ENCODE results near the gene MUC3A. TPM values are rescaled to one million over a fixed set of nuclear protein-coding genes. Genes with fewer than 3 reads are reported as not detected.

Gene MUC3A
- 6.0 and 6.1 TPM in 2 replicates for polyA plus RNA-seq (2013)

- Histone ChIP-seq H3K14ac (ENCODE audit: low read length) (no peak within 1 kb of the TSS), H4K8ac (ENCODE audit: low read depth, low read length) (peak within 1 kb of the TSS; percentile 34), H3K23ac (ENCODE audit: low read length) (no peak within 1 kb of the TSS), H3K36me3 (ENCODE audit: control insufficient read depth in 1 of 2, insufficient read depth in 2 of 2, low read length in 2 of 2) (no peaks in the 10 kb centered on the region), H3K18ac (ENCODE audit: low read length) (no peak within 1 kb of the TSS), H4K91ac (ENCODE audit: low read depth, low read length) (no peak within 1 kb of the TSS), H3K79me1 (ENCODE audit: low read length) (no peaks in the 10 kb centered on the region), H3K9me3 (ENCODE audit: insufficient read depth, low read depth, low read length) (peaks cover 6% of the 10 kb centered on the region), H3K4me2 (ENCODE audit: low read length) (no peak within 1 kb of the TSS), H2BK5ac (ENCODE audit: low read depth, low read length, poor library complexity) (no peak within 1 kb of the TSS), H3K27ac (ENCODE audit: low read depth, low read length) (no peak within 1 kb of the TSS), H2BK120ac (ENCODE audit: insufficient read depth, low read length, poor library complexity) (no peak within 1 kb of the TSS), H2AK5ac (ENCODE audit: low read length) (no peak within 1 kb of the TSS), H3K4me3 (ENCODE audit: low read depth, low read length) (no peak within 1 kb of the TSS), H2AFZ (ENCODE audit: insufficient read depth, low read length, poor library complexity) (no peak within 1 kb of the TSS), H3K27me3 (ENCODE audit: insufficient read depth, low read length) (no peaks in the 10 kb centered on the region), H4K12ac (ENCODE audit: low read depth, low read length) (no peak within 1 kb of the TSS), H3K4ac (ENCODE audit: low read depth, low read length) (no peak within 1 kb of the TSS), H3K4me1 (ENCODE audit: control insufficient read depth in 1 of 2, insufficient read depth in 2 of 2, low read length in 2 of 2) (peaks cover 0 to 2% of the 10 kb centered on the region in 2 experiments), H2BK12ac (ENCODE audit: low read length) (no peak within 1 kb of the TSS), H3K9ac (ENCODE audit: low read length) (no peak within 1 kb of the TSS), H3K79me2 (ENCODE audit: control insufficient read depth, insufficient read depth, low read length, poor library complexity) (no peaks in the 10 kb centered on the region)
- no peak for DNase-seq
- no CpG with 5 or more reads among the region's 24 CpGs for WGBS (ENCODE audit: extremely low coverage, insufficient coverage, insufficient read length)
These were observed at the start of gene MUC3A for GRCh38 chr7:100949227-100949932. MUC3A (plus strand) TSS chr7:100949534; CDS start chr7:100949625, 91 bp downstream.

GRCh38 chr7:100900978-100901377, 48.4 kb upstream of the MUC3A start:
- Histone ChIP-seq H3K4me1 (ENCODE audit: control insufficient read depth in 1 of 2, insufficient read depth in 2 of 2, low read length in 2 of 2) (peaks cover 5 to 9% of the 10 kb centered on the region in 2 experiments), H2AK5ac (ENCODE audit: low read length) (no peak overlapping the region), H3K14ac (ENCODE audit: low read length) (no peak overlapping the region), H4K91ac (ENCODE audit: low read depth, low read length) (no peak overlapping the region), H2BK5ac (ENCODE audit: low read depth, low read length, poor library complexity) (no peak overlapping the region), H2AFZ (ENCODE audit: insufficient read depth, low read length, poor library complexity) (no peak overlapping the region), H3K79me1 (ENCODE audit: low read length) (no peaks in the 10 kb centered on the region), H2BK120ac (ENCODE audit: insufficient read depth, low read length, poor library complexity) (no peak overlapping the region), H4K8ac (ENCODE audit: low read depth, low read length) (no peak overlapping the region), H3K79me2 (ENCODE audit: control insufficient read depth, insufficient read depth, low read length, poor library complexity) (no peaks in the 10 kb centered on the region), H3K23ac (ENCODE audit: low read length) (no peak overlapping the region), H3K4me3 (ENCODE audit: low read depth, low read length) (no peak overlapping the region), H2BK12ac (ENCODE audit: low read length) (no peak overlapping the region), H3K18ac (ENCODE audit: low read length) (no peak overlapping the region), H3K27me3 (ENCODE audit: insufficient read depth, low read length) (peaks cover 8% of the 10 kb centered on the region), H4K12ac (ENCODE audit: low read depth, low read length) (no peak overlapping the region), H3K4me2 (ENCODE audit: low read length) (no peak overlapping the region), H3K27ac (ENCODE audit: low read depth, low read length) (no peak overlapping the region), H3K4ac (ENCODE audit: low read depth, low read length) (no peak overlapping the region), H3K9me3 (ENCODE audit: insufficient read depth, low read depth, low read length) (no peaks in the 10 kb centered on the region), H3K36me3 (ENCODE audit: control insufficient read depth in 1 of 2, insufficient read depth in 2 of 2, low read length in 2 of 2) (no peaks in the 10 kb centered on the region), H3K9ac (ENCODE audit: low read length) (no peak overlapping the region)
- no CpG with 5 or more reads among the region's 2 CpGs for WGBS (ENCODE audit: extremely low coverage, insufficient coverage, insufficient read length)
- no peak for DNase-seq

- no peaks in the 10 kb centered on the region for H3K27me3 ChIP-seq (ENCODE audit: insufficient read depth, low read length)
- no peaks in the 10 kb centered on the region for H3K79me2 ChIP-seq (ENCODE audit: control insufficient read depth, insufficient read depth, low read length, poor library complexity)
- no peaks in the 10 kb centered on the region for H3K4me1 ChIP-seq (ENCODE audit: control insufficient read depth in 1 of 2, insufficient read depth in 2 of 2, low read length in 2 of 2)
- H4K12ac ChIP-seq (ENCODE audit: low read depth, low read length): no peak overlapping the region
- no peak overlapping the region for H2AFZ ChIP-seq (ENCODE audit: insufficient read depth, low read length, poor library complexity)
- no peak overlapping the region for H2BK120ac ChIP-seq (ENCODE audit: insufficient read depth, low read length, poor library complexity)
- H4K8ac ChIP-seq (ENCODE audit: low read depth, low read length): no peak overlapping the region
- peaks cover 2% of the 10 kb centered on the region for H3K9me3 ChIP-seq (ENCODE audit: insufficient read depth, low read depth, low read length)
- H3K23ac ChIP-seq (ENCODE audit: low read length): no peak overlapping the region
- no CpG with 5 or more reads among the region's 5 CpGs for WGBS (ENCODE audit: extremely low coverage, insufficient coverage, insufficient read length)
- H3K27ac ChIP-seq (ENCODE audit: low read depth, low read length): no peak overlapping the region
- no peak overlapping the region for H3K14ac ChIP-seq (ENCODE audit: low read length)
- H3K79me1 ChIP-seq (ENCODE audit: low read length): no peaks in the 10 kb centered on the region
- H3K4ac ChIP-seq (ENCODE audit: low read depth, low read length): no peak overlapping the region
- H2AK5ac ChIP-seq (ENCODE audit: low read length): no peak overlapping the region
- H4K91ac ChIP-seq (ENCODE audit: low read depth, low read length): no peak overlapping the region
- no peak overlapping the region for H2BK12ac ChIP-seq (ENCODE audit: low read length)
- H3K36me3 ChIP-seq (ENCODE audit: control insufficient read depth in 1 of 2, insufficient read depth in 2 of 2, low read length in 2 of 2): no peaks in the 10 kb centered on the region
- H3K18ac ChIP-seq (ENCODE audit: low read length): no peak overlapping the region
- DNase-seq: peak in 1 of 2 donors; percentile 32
- H2BK5ac ChIP-seq (ENCODE audit: low read depth, low read length, poor library complexity): no peak overlapping the region
- no peak overlapping the region for H3K4me3 ChIP-seq (ENCODE audit: low read depth, low read length)
- no peak overlapping the region for H3K9ac ChIP-seq (ENCODE audit: low read length)
- H3K4me2 ChIP-seq (ENCODE audit: low read length): no peak overlapping the region
These were observed 47.4 kb upstream of the MUC3A start for GRCh38 chr7:100901921-100902332.

- Histone ChIP-seq H4K91ac (ENCODE audit: low read depth, low read length) (no peak overlapping the region), H2BK120ac (ENCODE audit: insufficient read depth, low read length, poor library complexity) (no peak overlapping the region), H3K27me3 (ENCODE audit: insufficient read depth, low read length) (no peaks in the 10 kb centered on the region), H3K4me1 (ENCODE audit: control insufficient read depth in 1 of 2, insufficient read depth in 2 of 2, low read length in 2 of 2) (no peaks in the 10 kb centered on the region), H3K4me2 (ENCODE audit: low read length) (no peak overlapping the region), H2BK12ac (ENCODE audit: low read length) (no peak overlapping the region), H4K12ac (ENCODE audit: low read depth, low read length) (no peak overlapping the region), H3K23ac (ENCODE audit: low read length) (no peak overlapping the region), H3K18ac (ENCODE audit: low read length) (no peak overlapping the region), H3K4ac (ENCODE audit: low read depth, low read length) (no peak overlapping the region), H3K79me1 (ENCODE audit: low read length) (no peaks in the 10 kb centered on the region), H3K9ac (ENCODE audit: low read length) (no peak overlapping the region), H3K9me3 (ENCODE audit: insufficient read depth, low read depth, low read length) (peaks cover 2% of the 10 kb centered on the region), H3K79me2 (ENCODE audit: control insufficient read depth, insufficient read depth, low read length, poor library complexity) (no peaks in the 10 kb centered on the region), H2AFZ (ENCODE audit: insufficient read depth, low read length, poor library complexity) (no peak overlapping the region), H2BK5ac (ENCODE audit: low read depth, low read length, poor library complexity) (no peak overlapping the region), H4K8ac (ENCODE audit: low read depth, low read length) (no peak overlapping the region), H3K27ac (ENCODE audit: low read depth, low read length) (no peak overlapping the region), H3K14ac (ENCODE audit: low read length) (no peak overlapping the region), H3K36me3 (ENCODE audit: control insufficient read depth in 1 of 2, insufficient read depth in 2 of 2, low read length in 2 of 2) (no peaks in the 10 kb centered on the region), H3K4me3 (ENCODE audit: low read depth, low read length) (no peak overlapping the region), H2AK5ac (ENCODE audit: low read length) (no peak overlapping the region)
- DNase-seq: no peak
- no CpG with 5 or more reads among the region's 7 CpGs for WGBS (ENCODE audit: extremely low coverage, insufficient coverage, insufficient read length)
These were observed 46.7 kb upstream of the MUC3A start for GRCh38 chr7:100902638-100903037.

All from trophoblast cell (in vitro differentiated cells and primary cell).